ENCODE results near the gene ZNF831.

The ZNF831 gene

GRCh38 chr20:59141818-59142581 is 21.6 kb upstream of the ZNF831 start:
- DNase-seq (ENCODE audit: low spot score): no peak

- DNase-seq (ENCODE audit: low spot score): no peak
These were observed 20.3 kb upstream of the ZNF831 start for GRCh38 chr20:59143326-59143725.

- no peak for DNase-seq (ENCODE audit: low spot score)
These were observed 19.3 kb upstream of the ZNF831 start for GRCh38 chr20:59144179-59144830.

GRCh38 chr20:59144831-59145196 is 18.8 kb upstream of the ZNF831 start:
- DNase-seq (ENCODE audit: low spot score): no peak

GRCh38 chr20:59145247-59145923 is 18.2 kb upstream of the ZNF831 start:
- DNase-seq (ENCODE audit: low spot score): no peak

GRCh38 chr20:59145924-59146779 is 17.5 kb upstream of the ZNF831 start:
- DNase-seq (ENCODE audit: low spot score): no peak

GRCh38 chr20:59146780-59147565 is 16.6 kb upstream of the ZNF831 start:
- DNase-seq (ENCODE audit: low spot score): no peak

GRCh38 chr20:59147586-59147985 is 16.0 kb upstream of the ZNF831 start:
- no peak for DNase-seq (ENCODE audit: low spot score)

- no peak for DNase-seq (ENCODE audit: low spot score)
These were observed 14.7 kb upstream of the ZNF831 start for GRCh38 chr20:59148701-59149493.

GRCh38 chr20:59149678-59150504 is 13.7 kb upstream of the ZNF831 start:
- DNase-seq (ENCODE audit: low spot score): no peak

- no peak for DNase-seq (ENCODE audit: low spot score)
These were observed 12.8 kb upstream of the ZNF831 start for GRCh38 chr20:59150821-59151251.

- DNase-seq (ENCODE audit: low spot score): no peak
These were observed 12.2 kb upstream of the ZNF831 start for GRCh38 chr20:59151391-59151790.

- no peak for DNase-seq (ENCODE audit: low spot score)
These were observed 11.8 kb upstream of the ZNF831 start for GRCh38 chr20:59151820-59152219.

- DNase-seq (ENCODE audit: low spot score): no peak
These were observed 10.9 kb upstream of the ZNF831 start for GRCh38 chr20:59152559-59153354.

- DNase-seq (ENCODE audit: low spot score): no peak
These were observed 10.3 kb upstream of the ZNF831 start for GRCh38 chr20:59153355-59153681.

- no peak for DNase-seq (ENCODE audit: low spot score)
These were observed 9.8 kb upstream of the ZNF831 start for GRCh38 chr20:59153832-59154231.

GRCh38 chr20:59154317-59155013 is 9.2 kb upstream of the ZNF831 start:
- no peak for DNase-seq (ENCODE audit: low spot score)

- DNase-seq (ENCODE audit: low spot score): no peak
These were observed 6.6 kb upstream of the ZNF831 start for GRCh38 chr20:59157064-59157463.

Data from kidney tubule cell (primary cell).